ENCODE measurements around the gene ABHD8.

GRCh38 chr19:17309965-17310461, 6.8 kb upstream of the ABHD8 start:
- TF ChIP-seq MAX (IDR thresholded peaks at IDR 0.05) = no peak
- TF ChIP-seq TAF1 (IDR thresholded peaks at IDR 0.05; ENCODE audit: low read depth) = no peak
- no peak for TF ChIP-seq EP300 (IDR thresholded peaks at IDR 0.05; ENCODE audit: borderline replicate concordance)
- TF ChIP-seq NFIC (IDR thresholded peaks at IDR 0.05) = no peak
- TF ChIP-seq TEAD4 (IDR thresholded peaks at IDR 0.05) = no peak
- TF ChIP-seq CEBPB (IDR thresholded peaks at IDR 0.05) = no peak
- TF ChIP-seq CREB1 (IDR thresholded peaks at IDR 0.05; ENCODE audit: low read depth) = no peak
- no peak for TF ChIP-seq REST (IDR thresholded peaks at IDR 0.05; ENCODE audit: low read depth)
- TF ChIP-seq TCF12 (IDR thresholded peaks at IDR 0.05; ENCODE audit: low read depth) = no peak
- no peak for TF ChIP-seq FOXM1 (IDR thresholded peaks at IDR 0.05; ENCODE audit: borderline replicate concordance, low read depth)
- no peak for TF ChIP-seq YY1 (IDR thresholded peaks at IDR 0.05; ENCODE audit: low read depth)
- TF ChIP-seq EGR1 (IDR thresholded peaks at IDR 0.05) = no peak
